ENCODE measurements around the gene ANTXRL.
"Not testable (repeated sequence)": the region's sequence is repeated elsewhere in the genome, so short reads cannot be mapped to it uniquely, and the experiment has no call there.

The ANTXRL gene

GRCh38 chr10:46251857-46252847, 34.6 kb upstream of the ANTXRL start:
- DNase-seq (ENCODE audit: extremely low read depth, low read depth) = no peak

GRCh38 chr10:46253076-46254006, 33.5 kb upstream of the ANTXRL start:
- no peak for TF ChIP-seq CTCF (IDR thresholded peaks at IDR 0.05; ENCODE audit: low read depth, low read length)
- no peak for DNase-seq (ENCODE audit: extremely low read depth, low read depth)

More at GRCh38 chr10:46251857-46252847, 34.6 kb upstream of the ANTXRL start:
- TF ChIP-seq CTCF (IDR thresholded peaks at IDR 0.05; ENCODE audit: low read depth, low read length) = no peak

- no peak for DNase-seq (ENCODE audit: extremely low read depth, low read depth)
- TF ChIP-seq CTCF (IDR thresholded peaks at IDR 0.05; ENCODE audit: low read depth, low read length) = no peak
Measured at GRCh38 chr10:46254007-46254383, 32.8 kb upstream of the ANTXRL start.

GRCh38 chr10:46254467-46254866, 32.3 kb upstream of the ANTXRL start:
- TF ChIP-seq CTCF (IDR thresholded peaks at IDR 0.05; ENCODE audit: low read depth, low read length) = no peak
- DNase-seq (ENCODE audit: extremely low read depth, low read depth) = no peak

- not testable (repeated sequence) for DNase-seq (ENCODE audit: extremely low read depth, low read depth)
Measured at GRCh38 chr10:46255210-46255609, 31.6 kb upstream of the ANTXRL start.

GRCh38 chr10:46255801-46256747, 30.7 kb upstream of the ANTXRL start:
- peak; percentile 11 for TF ChIP-seq CTCF (IDR thresholded peaks at IDR 0.05; ENCODE audit: low read depth, low read length)
- DNase-seq (ENCODE audit: extremely low read depth, low read depth) = no peak

GRCh38 chr10:46257099-46257498, 29.7 kb upstream of the ANTXRL start:
- no peak for DNase-seq (ENCODE audit: extremely low read depth, low read depth)
- TF ChIP-seq CTCF (IDR thresholded peaks at IDR 0.05; ENCODE audit: low read depth, low read length) = no peak

- not testable (repeated sequence) for DNase-seq (ENCODE audit: extremely low read depth, low read depth)
Measured at GRCh38 chr10:46262906-46263560, 23.8 kb upstream of the ANTXRL start.

All from AG09319 (cell line).